NCI-H2081 (cell line): ENCODE data around the gene UROD.
A peak's percentile ranks its signal among the peaks of the same experiment; 100 is the strongest.
"Not testable (repeated sequence)": the region's sequence is repeated elsewhere in the genome, so short reads cannot be mapped to it uniquely, and the experiment has no call there.

Experiments used
- DNase-seq, 2 experiments: peaks; one replicate each; lab custom pipeline; 2025; lab: John Stamatoyannopoulos, UW

The UROD gene

GRCh38 chr1:45011837-45012638, at the start of gene UROD:
UROD (plus strand) TSS chr1:45012254; CDS start chr1:45012266, 12 bp downstream.
- peak; percentile 98 to 99 for DNase-seq

- peak; percentile 14 to 31 for DNase-seq
Observed at GRCh38 chr1:44962729-44963128, 49.3 kb upstream of the UROD start.

GRCh38 chr1:44964396-44964795, 47.7 kb upstream of the UROD start:
- no peak for DNase-seq

- DNase-seq = no peak
Observed at GRCh38 chr1:44970317-44970716, 41.7 kb upstream of the UROD start.

DNA sequence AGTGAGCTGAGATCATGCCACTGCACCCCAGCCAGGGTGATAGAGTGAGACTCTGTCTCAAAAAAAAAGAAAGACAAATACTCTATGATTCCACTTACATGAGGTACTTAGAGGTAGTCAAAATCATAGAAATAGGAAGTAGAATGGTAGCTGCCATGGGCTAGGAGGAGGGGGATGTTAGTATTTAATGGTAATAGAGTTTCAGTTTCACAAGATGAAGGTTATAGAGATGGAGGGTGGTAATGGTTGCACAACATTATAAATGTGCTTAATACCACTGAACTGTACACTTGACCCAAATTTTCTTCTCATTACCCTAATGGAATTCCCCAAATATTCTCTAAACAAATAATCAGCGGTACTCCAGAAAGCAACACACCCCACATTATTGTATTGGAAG, 38.4 kb upstream of the UROD start:
- DNase-seq = no peak

DNA sequence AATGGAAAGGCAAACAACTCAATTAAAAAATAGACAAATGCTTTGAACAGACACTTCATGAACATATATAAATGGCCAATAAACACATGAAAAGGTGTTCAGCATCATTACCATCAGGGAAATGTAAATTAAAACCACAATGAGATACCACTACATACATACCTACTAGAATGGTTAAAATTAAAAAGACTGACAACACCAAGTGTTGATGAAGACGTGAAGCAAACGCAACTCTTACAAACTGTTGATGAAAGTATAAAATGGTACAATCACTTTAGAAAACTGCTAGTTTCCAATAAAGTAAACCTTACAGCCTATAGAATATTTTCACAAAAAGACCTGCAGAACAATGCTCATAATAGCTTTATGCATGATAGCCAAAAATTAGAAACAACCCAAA, 35.8 kb upstream of the UROD start:
- no peak for DNase-seq

DNA sequence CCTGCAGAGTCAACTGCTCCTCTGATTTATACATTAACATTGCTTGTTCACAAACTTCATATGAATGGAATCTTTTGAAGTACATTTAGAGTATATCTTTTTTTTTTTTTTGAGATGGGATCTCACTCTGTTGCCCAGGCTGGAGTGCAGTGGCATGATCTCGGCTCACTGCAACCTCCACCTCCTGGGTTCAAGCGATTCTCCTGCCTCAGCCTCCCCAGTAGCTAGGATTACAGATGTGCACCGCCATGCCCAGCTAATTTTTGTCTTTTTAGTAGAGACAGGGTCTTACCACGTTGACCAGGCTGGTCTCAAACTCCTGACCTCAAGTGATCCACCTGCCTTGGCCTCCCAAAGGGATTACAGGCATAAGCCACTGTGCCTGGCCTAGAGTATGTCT, 34.7 kb upstream of the UROD start:
- not testable (repeated sequence) for DNase-seq

DNA sequence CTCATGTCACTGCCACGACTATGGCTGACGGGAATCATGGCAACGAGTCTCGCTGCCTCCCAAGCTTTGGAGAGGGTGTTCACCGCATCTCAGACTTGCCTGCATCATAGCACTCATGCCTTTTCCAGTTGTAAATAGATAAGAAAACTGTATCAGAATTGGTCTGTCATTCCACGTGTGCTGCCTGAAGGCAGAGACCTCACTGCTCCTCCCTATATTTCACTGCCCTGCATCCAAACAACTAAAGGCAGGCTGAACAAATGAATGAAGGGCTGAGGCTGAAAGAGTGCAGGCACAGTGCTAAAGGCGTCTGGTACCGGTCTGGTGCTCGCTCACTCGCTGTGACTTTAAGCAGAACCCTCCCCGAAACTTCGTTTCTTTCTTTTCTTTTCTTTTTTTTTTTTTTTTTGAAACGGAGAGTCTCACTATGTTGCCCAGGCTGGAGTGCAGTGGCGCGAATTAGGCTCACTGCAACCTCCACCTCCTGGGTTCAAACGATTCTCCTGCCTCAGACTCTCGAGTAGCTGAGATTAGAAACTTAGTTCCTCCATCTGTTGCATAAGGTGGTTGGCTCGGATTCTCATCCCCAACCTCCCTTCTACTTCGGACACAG, 26.2 kb upstream of the UROD start:
- no peak for DNase-seq

DNA sequence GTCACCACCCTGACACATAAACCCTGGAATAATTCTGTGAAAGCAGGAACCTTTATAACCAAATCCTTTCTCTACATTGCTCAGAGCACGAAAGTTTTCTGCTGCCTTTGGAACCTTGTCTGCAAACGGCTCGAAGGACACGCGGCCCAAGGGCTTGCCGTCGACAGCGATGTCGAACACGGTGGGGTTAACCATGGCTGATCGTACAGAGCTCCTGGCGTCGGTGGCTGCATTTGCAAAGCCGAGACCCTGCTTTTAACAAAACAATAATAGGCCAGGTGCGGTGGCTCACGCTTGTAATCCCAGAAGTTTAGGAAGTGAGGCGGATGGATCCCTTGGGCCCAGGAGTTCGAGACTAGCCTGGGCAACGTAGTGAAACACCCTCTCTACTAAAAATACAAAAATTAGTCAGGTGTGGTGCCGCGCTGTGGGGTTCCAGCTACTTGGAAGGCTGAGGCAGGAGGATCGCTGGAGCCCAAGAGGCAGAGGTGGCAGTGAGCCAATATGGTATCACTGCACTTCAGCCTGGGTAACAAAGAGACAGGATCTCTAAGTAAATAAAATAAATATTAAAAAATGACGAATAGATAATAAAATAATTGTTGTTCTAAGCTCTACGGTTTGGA, 23.4 kb upstream of the UROD start:
- no peak for DNase-seq

DNA sequence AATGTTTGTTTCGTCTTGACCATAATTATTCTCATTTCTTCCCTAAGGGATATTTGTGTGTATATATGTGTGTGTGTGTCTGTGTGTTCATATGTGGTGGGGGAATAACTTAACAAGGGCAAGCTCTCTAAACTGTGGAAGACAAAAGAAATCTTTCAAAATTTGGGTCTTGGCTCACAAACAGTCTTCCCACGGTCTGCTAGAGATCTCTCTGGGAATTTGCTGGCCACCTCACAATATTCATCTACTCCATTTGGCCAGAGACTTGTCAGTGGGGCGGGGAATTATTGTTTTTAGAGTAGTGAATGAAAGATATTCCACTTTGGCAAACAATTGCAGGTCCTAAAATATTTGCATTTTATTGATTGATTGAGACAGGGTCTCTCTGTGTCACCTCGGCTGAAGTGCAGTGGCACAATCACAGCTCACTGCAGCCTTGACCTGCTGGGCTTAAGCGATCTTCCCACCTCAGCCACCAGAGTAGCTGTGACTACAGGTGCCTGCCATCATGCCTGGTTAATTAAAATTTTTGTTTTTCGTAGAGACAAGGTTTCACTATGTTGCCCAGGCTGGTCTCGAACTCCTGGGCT, 17.6 kb upstream of the UROD start:
- DNase-seq = no peak

DNA sequence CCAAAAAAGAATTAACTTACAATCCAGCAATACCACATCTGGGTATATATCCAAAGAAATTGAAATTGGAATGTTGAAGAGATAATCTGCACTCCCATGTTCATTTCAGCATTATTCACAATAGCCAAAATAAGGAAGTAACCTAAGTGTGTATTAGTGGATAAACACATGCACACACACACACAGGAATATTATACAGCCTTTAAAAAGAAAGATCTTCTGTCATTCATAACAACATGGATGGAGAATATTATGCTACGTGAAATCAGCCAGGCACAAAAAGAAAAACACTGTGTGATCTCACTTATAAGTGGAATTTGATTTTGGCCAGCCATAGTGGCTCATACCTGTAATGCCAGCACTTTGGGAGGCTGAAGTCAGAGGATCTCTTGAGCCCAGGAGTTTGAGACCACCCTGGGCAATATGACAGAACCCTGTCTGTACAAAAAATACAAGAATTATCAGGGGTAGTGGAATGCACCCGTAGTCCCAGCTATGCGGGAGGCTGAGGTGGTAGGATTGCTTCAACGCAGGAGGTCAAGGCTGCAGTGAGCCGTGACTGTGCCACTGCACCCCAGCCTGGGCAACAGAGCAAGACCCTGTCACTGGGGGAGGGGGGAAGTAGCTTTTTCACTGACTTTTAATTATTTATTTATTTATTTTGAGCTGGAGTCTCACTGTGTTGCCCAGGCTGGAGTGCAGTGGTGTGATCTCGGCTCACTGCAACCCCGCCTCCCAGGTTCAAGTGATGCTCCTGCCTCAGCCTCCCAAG, 16.4 kb upstream of the UROD start:
- DNase-seq = no peak

DNA sequence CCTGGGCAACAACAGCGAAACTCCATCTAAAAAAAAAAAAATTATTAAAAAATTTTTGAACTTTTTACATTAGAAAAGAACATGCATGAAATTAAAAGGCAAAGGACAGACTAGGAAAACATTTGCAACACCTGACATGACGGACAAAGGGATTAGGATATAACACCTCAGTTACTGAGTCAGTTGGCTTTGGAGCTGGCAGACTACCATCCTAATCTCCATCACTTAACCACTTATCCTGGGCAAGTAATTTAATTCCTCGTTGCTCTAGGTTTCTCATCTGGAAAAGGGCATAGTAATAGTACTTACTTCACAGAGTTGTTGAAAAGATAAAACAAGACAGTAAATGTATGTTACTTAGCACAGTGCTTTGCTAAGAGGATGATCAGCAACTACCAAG, 12.8 kb upstream of the UROD start:
- DNase-seq = no peak

- DNase-seq = no peak
Observed at GRCh38 chr1:45001011-45001481, 11.0 kb upstream of the UROD start.

GRCh38 chr1:45001576-45001975, 10.5 kb upstream of the UROD start:
- not testable (repeated sequence) for DNase-seq

DNA sequence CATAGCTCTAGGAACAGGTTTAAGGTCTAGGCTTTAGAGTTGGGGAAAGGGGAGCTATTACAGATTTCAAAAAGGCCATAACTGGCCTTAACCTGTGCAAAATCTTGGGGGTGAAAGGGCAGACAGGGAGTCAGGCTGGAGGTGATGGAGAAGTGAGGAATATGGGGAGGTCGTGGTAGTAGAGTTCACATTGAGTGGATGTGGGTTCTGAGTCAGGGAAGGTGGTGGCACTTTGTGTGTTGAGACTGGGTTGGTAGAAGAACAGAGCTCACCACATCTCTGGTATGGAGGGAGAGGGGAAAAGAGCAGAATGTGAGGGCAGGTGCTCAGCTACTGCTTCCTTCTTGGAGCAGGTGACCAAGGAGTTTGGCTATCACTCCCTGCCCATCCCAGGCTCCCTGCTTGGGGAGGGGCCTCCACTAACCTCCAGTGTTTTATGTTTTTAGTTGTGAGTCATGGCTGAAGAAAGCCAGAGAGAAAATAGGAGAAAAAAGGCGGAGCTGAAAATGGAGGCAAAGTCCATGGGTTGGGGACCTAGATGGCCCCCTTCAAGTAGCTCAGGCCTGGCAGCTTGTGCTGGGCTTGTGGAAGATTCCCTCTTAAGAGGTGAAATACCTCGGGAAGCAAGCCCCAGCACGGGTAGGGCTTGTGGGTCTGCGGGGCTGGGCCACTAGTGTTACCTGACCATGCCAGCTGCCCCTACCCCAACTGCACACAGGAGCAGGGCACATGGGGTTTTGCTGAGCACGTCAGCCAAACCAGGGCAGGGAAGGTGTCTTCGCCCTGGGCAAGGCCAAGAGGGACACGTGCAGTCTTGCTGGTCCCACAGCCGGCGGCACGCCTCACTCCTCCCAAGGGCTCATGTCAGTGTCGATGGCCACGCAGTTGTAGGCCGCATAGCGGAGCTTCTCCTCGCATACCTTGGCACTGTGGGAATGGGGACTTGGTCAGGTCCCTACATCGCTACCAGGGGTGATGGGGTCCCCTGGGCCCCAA, 9.1 kb upstream of the UROD start:
- no peak for DNase-seq

DNA sequence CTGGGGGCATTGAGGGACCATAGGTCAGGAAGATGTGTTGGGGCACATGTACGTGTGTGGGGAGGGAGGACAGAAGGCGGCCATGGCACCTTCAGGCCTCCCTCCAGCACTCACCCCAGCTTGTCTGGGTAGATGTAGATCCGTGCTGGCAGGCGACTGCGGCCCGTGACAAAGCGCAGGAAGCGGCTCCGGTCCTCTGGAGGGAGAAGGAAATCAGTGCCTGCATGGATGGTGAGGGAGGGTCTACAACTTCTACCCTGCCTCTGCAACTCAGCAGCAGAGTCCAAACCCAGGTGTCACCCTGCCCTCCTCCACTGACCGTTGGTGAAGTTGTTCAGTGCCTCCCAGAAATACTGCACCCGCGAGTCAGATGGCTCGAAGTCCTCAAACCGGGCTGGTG, 8.3 kb upstream of the UROD start:
- DNase-seq = no peak

DNA sequence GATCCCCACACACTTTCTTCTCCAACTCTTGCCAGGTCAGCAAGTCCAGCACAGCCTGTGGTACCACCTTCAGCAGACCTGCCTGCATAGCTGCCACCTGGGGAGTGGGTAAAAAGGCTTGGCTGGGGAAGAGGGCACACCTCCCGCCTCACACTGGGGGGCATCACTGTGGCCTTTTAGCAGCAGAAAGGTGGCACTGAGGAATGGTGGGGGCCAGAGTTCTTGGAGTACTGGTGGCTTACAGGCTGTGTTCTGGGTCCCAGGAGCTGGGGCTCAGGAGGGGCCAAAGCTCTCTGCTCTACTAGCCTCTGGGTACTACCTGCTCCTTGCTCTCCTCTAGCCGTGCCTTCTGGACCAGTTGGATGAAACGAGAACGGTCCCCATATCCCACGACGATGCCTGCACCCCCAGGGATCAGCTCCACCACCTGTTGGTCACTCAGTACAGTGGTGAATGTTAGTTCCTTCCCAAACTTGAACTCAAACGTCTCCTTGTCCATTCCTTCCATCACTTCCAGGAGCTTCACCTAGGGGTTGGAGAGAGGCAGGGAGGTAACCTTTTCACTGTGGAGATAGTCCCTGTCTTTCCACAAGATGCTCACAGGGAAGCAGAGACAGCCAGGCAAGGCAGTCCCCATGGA, 7.7 kb upstream of the UROD start:
- DNase-seq = no peak

- no peak for DNase-seq
Observed at GRCh38 chr1:45005761-45006160, 6.3 kb upstream of the UROD start.

GRCh38 chr1:45007311-45007710, 4.7 kb upstream of the UROD start:
- no peak for DNase-seq

DNA sequence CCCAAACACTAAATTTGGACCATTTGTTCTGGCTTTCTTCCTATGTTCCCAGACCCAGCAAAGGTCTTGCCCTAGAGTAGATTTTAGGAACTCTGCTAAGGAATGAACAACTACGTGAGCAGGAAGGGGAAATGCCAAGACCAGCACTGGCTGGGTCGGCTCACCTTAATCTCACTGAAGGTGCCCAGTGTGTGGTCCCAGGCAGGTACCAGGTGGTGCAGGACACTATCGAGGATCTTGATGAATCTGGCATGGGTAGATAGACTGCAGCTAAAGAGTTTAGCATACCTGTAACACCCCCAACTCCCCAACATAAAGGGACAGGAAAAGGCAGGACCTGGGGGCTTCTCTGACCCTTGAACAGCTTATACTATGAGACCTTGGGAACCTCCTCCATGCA, 4.0 kb upstream of the UROD start:
- no peak for DNase-seq
